K562 (cell line): ENCODE measurements around the gene SGSH. TPM values are rescaled to one million over a fixed set of nuclear protein-coding genes. Genes with fewer than 3 reads are reported as not detected.

Experiments
- BMI1 ChIP-seq: fragments of 150-350 bp; IDR thresholded peaks from 2 replicates; pipeline ENCODE4 v1.6.1; 2014; ENCODE audit warnings: low read length
- MXI1 ChIP-seq: IDR thresholded peaks from 2 replicates; pipeline ENCODE4 v1.6.1; 2011; ENCODE audit warnings: low read depth, mild to moderate bottlenecking, improper control_type of control experiment, low read length
- POU5F1 ChIP-seq: fragments of 150-350 bp; IDR thresholded peaks from 2 replicates; pipeline ENCODE4 v1.6.1; 2014; ENCODE audit warnings: borderline replicate concordance, low read length, low read depth, mild to moderate bottlenecking; ENCODE audit not compliant: partially characterized antibody
- polyA plus RNA-seq, 8 experiments: library from polyadenylated mRNA; depleted of rRNA in 4 of 8; stranded (reverse) in 5 of 8; unstranded in 3 of 8; fragments of >200 nt; fragmentation: Nextera tagmentation in 2 of 8; fragmentation: Illumina TruSeq in 1 of 8; extraction: Ambion mirVana in 2 of 8; extraction: Trizol in 1 of 8; gene quantifications; 2 replicates each; pipeline versions ENCODE4 v1.2.1 to v1.2.3, GENCODE V29; 2011 to 2014; ENCODE audit warnings: inconsistent platforms in 1 of 8, missing spikeins in 1 of 8
- total RNA-seq, 7 experiments: library from RNA; depleted of rRNA in 6 of 7; stranded (reverse); fragments of >200 nt in 6 of 7; fragmentation: Illumina TruSeq in 2 of 7; extraction: Trizol in 2 of 7; gene quantifications; 2 replicates each; pipeline versions ENCODE4 v1.2.1 to v1.2.3, GENCODE V29; 2011 to 2021; ENCODE audit warnings: low replicate concordance in 1 of 7
- TF ChIP-seq, protein P1 (sequence below), 2 experiments: fragments of 450-650 bp in 1 of 2; IDR thresholded peaks; 2 replicates each; pipeline ENCODE4 v1.6.1; 2011 to 2017; ENCODE audit warnings: low read depth in 2 of 2, antibody characterized with exemption in 1 of 2, borderline replicate concordance in 1 of 2, low read length in 1 of 2, mild to moderate bottlenecking in 1 of 2, mixed read lengths in 1 of 2; ENCODE audit not compliant: control insufficient read depth in 1 of 2
- TF ChIP-seq, protein P2 (sequence below): fragments of 150-350 bp; conservative IDR thresholded peaks from 2 replicates; pipeline ENCODE4 v1.6.1; 2014; ENCODE audit warnings: low read length
- TF ChIP-seq, protein P3 (sequence below): fragments of 450-650 bp; IDR thresholded peaks from 2 replicates; pipeline ENCODE4 v1.6.1; 2016; ENCODE audit warnings: borderline replicate concordance
- TF ChIP-seq, protein P4 (sequence below): sonication (generic); formaldehyde crosslinking; IDR thresholded peaks from 2 replicates; pipeline ENCODE4 v1.8.1; 2023; ENCODE audit warnings: mild to moderate bottlenecking, missing genetic modification reagents
- TF ChIP-seq, protein P5 (sequence below): sonication (generic); formaldehyde crosslinking; IDR thresholded peaks from 2 replicates; pipeline ENCODE4 v1.8.0; 2023; ENCODE audit warnings: mild to moderate bottlenecking, missing genetic modification reagents

Gene SGSH
- total and polyA plus RNA-seq, 9 of the 15 experiments (the other 6 are each of a cell fraction or from before 2014, with no cell fraction given), result 0.25 to 15.7 (median 4.9) TPM

DNA sequence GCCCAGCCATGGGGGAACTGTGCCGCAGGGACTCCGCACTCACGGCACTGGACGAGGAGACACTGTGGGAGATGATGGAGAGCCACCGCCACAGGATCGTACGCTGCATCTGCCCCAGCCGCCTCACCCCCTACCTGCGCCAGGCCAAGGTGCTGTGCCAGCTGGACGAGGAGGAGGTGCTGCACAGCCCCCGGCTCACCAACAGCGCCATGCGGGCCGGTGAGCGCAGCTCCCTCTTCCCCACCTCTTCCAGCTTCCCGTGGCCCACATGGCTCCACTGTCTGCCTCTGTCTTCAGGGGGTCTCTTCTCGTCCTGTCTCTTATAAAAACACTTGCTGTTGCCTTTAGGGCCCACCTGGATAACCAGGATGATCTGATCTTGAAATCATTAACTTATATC is 38.7 kb downstream of the SGSH start (continued):
- TF ChIP-seq, protein P1, sequence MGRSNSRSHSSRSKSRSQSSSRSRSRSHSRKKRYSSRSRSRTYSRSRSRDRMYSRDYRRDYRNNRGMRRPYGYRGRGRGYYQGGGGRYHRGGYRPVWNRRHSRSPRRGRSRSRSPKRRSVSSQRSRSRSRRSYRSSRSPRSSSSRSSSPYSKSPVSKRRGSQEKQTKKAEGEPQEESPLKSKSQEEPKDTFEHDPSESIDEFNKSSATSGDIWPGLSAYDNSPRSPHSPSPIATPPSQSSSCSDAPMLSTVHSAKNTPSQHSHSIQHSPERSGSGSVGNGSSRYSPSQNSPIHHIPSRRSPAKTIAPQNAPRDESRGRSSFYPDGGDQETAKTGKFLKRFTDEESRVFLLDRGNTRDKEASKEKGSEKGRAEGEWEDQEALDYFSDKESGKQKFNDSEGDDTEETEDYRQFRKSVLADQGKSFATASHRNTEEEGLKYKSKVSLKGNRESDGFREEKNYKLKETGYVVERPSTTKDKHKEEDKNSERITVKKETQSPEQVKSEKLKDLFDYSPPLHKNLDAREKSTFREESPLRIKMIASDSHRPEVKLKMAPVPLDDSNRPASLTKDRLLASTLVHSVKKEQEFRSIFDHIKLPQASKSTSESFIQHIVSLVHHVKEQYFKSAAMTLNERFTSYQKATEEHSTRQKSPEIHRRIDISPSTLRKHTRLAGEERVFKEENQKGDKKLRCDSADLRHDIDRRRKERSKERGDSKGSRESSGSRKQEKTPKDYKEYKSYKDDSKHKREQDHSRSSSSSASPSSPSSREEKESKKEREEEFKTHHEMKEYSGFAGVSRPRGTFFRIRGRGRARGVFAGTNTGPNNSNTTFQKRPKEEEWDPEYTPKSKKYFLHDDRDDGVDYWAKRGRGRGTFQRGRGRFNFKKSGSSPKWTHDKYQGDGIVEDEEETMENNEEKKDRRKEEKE (IDR thresholded peaks at IDR 0.05; ENCODE audit: borderline replicate concordance in 1 of 2, control insufficient read depth in 1 of 2, low read depth in 2 of 2, low read length in 1 of 2), result no peak
- TF ChIP-seq, protein P2, sequence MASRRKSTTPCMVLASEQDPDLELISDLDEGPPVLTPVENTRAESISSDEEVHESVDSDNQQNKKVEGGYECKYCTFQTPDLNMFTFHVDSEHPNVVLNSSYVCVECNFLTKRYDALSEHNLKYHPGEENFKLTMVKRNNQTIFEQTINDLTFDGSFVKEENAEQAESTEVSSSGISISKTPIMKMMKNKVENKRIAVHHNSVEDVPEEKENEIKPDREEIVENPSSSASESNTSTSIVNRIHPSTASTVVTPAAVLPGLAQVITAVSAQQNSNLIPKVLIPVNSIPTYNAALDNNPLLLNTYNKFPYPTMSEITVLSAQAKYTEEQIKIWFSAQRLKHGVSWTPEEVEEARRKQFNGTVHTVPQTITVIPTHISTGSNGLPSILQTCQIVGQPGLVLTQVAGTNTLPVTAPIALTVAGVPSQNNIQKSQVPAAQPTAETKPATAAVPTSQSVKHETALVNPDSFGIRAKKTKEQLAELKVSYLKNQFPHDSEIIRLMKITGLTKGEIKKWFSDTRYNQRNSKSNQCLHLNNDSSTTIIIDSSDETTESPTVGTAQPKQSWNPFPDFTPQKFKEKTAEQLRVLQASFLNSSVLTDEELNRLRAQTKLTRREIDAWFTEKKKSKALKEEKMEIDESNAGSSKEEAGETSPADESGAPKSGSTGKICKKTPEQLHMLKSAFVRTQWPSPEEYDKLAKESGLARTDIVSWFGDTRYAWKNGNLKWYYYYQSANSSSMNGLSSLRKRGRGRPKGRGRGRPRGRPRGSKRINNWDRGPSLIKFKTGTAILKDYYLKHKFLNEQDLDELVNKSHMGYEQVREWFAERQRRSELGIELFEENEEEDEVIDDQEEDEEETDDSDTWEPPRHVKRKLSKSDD, result no peak
- TF ChIP-seq POU5F1 (no peak), BMI1 (no peak), MXI1 (no peak)
- TF ChIP-seq, protein P3, sequence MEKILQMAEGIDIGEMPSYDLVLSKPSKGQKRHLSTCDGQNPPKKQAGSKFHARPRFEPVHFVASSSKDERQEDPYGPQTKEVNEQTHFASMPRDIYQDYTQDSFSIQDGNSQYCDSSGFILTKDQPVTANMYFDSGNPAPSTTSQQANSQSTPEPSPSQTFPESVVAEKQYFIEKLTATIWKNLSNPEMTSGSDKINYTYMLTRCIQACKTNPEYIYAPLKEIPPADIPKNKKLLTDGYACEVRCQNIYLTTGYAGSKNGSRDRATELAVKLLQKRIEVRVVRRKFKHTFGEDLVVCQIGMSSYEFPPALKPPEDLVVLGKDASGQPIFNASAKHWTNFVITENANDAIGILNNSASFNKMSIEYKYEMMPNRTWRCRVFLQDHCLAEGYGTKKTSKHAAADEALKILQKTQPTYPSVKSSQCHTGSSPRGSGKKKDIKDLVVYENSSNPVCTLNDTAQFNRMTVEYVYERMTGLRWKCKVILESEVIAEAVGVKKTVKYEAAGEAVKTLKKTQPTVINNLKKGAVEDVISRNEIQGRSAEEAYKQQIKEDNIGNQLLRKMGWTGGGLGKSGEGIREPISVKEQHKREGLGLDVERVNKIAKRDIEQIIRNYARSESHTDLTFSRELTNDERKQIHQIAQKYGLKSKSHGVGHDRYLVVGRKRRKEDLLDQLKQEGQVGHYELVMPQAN, result no peak
- TF ChIP-seq, protein P4, sequence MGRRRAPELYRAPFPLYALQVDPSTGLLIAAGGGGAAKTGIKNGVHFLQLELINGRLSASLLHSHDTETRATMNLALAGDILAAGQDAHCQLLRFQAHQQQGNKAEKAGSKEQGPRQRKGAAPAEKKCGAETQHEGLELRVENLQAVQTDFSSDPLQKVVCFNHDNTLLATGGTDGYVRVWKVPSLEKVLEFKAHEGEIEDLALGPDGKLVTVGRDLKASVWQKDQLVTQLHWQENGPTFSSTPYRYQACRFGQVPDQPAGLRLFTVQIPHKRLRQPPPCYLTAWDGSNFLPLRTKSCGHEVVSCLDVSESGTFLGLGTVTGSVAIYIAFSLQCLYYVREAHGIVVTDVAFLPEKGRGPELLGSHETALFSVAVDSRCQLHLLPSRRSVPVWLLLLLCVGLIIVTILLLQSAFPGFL (CRISPR knock-in tag), result no peak
- TF ChIP-seq, protein P5, sequence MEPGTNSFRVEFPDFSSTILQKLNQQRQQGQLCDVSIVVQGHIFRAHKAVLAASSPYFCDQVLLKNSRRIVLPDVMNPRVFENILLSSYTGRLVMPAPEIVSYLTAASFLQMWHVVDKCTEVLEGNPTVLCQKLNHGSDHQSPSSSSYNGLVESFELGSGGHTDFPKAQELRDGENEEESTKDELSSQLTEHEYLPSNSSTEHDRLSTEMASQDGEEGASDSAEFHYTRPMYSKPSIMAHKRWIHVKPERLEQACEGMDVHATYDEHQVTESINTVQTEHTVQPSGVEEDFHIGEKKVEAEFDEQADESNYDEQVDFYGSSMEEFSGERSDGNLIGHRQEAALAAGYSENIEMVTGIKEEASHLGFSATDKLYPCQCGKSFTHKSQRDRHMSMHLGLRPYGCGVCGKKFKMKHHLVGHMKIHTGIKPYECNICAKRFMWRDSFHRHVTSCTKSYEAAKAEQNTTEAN, result no peak
- TF ChIP-seq, all 486 proteins: peak for 0
